HG03108 (cell line): ENCODE data around the gene FGF2.
"Not testable (repeated sequence)": the region's sequence is repeated elsewhere in the genome, so short reads cannot be mapped to it uniquely, and the experiment has no call there.

Experiments used
- ATAC-seq: cut with Tn5 transposase; IDR thresholded peaks from one replicate; pipeline ENCODE4 v1.9.1; 2021; ENCODE audit warnings: moderate library complexity; ENCODE audit not compliant: unreplicated experiment

Gene FGF2

DNA sequence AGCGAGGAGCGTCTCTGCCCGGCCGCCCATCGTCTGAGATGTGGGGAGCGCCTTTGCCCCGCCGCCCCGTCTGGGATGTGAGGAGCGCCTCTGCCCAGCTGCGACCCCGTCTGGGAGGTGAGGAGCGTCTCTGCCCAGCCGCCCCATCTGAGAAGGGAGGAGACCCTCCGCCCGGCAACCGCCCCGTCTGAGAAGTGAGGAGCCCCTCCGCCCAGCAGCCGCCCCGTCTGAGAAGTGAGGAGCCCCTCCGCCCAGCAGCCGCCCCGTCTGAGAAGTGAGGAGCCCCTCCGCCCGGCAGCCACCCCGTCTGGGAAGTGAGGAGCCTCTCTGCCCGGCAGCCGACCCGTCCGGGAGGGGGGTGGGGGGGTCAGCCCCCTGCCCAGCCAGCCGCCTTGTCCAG lies 14.8 kb upstream of the FGF2 start:
- not testable (repeated sequence) for ATAC-seq

DNA sequence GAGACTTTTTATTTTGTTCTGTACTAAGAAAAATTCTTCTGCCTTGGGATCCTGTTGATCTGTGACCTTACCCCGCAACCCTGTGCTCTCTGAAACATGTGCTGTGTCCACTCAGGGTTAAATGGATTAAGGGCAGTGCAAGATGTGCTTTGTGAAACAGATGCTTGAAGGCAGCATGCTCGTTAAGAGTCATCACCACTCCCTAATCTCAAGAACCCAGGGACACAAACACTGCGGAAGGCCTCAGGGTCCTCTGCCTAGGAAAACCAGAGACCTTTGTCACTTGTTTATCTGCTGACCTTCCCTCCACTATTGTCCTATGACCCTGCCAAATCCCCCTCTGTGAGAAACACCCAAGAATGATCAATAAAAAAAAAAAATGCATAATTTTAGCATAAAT lies 13.8 kb upstream of the FGF2 start:
- not testable (repeated sequence) for ATAC-seq

DNA sequence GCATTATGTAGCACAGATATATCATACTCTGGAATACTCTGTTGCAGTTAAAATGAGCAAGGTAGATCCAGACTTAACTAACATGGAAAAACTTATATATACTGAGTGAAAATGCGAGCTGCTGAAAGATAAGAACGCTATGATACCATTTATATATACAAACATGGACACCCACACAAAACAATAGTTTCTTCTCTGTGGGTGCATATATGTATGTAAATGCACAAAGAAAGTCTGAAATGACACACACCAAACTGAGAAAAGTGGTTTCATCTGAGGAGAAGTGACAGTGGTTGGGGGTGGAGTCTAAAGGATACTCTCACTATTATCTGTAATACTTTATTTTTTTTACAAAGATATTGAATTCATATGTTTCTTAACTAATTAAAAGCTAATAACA lies 12.2 kb upstream of the FGF2 start:
- ATAC-seq, result peak; percentile 90

DNA sequence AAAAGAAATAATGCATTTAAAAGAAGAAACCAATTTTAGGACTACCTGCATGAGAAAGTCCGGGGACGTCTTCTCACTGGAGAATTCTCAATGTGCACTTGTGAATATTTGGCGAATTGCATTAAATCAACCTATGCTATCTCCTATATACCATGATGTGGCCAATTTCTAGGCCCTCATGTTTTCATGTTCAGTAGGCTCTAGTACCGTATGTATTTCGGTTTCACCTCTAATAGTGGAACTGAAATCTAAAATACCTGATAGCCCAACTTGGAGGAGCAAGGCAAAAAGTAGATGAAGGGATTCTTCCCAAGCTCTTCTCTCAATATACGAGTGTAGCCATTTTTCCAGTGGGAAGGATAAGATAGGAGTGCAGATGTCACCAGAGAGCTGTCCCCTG lies 11.4 kb upstream of the FGF2 start:
- ATAC-seq, result no peak

DNA sequence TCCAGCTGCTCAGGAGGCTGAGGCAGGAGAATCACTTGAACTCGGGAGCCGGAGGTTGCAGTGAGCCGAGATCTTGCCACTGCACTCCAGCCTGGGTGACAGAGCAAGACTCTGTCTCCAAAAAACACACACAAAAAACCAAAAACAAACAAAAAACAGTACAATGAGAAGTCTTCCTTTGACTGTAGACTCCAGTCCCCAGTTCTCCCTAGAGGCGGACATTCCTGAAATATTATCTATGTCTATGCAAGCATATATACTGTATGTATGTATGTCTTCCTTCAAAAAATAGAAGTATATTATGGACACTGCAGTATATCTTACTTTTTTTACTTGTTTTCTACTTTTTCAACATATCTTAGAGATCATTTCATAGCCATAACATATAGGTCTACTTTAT lies 10.2 kb upstream of the FGF2 start:
- ATAC-seq, result no peak

DNA sequence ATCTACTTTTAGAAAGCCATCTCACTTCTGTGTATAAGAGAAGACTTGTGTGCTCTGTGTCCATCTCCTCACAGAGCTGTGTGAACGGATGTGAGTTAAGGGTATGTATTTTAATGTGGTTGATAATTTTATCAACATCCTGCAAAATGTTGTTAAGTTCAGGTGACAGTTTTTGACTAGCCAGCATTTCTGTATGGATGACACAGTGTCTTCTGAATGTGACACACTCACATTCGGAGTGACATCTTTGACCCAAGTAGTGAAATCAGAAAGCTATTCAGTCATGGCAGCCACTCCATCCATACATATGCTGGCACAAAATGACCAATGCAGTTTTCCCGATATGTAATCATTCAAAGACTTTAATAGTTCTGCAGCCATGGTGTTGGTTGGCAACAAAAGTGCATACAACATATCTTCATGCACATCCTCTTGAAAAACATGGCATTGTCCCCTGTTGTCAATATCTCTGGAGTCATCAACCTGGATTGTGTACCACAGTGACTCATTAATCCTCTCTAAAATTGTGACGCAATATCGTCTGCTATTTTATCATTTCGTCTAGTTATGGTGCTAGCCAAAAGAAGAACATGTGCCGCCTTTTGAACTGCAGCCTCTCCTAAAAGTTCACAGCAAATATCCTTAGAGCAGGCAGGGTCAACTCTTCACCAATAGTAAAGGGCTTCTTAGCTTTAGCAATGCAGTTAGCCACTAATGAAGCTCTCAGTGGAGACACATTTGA lies 6.8 kb upstream of the FGF2 start:
- ATAC-seq, result no peak

DNA sequence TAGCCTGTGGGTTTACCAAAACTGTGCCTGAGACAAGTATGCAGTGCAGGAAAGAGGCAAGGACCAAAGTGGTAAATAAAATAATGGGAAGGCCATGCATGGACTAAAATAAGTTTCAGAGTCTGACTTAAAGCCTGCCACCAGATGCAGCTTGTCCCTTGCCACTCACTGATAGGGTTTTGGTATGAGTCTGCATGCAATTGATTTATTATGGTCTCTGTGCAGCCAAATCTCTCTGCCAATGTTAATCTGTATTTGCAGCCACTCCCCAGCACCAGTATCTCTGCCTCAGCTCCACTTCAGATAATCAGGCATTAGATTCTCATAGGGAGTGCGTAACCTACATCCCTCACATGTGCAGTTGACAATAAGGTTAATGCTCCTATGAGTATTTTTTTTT lies 5.5 kb upstream of the FGF2 start:
- ATAC-seq, result no peak

DNA sequence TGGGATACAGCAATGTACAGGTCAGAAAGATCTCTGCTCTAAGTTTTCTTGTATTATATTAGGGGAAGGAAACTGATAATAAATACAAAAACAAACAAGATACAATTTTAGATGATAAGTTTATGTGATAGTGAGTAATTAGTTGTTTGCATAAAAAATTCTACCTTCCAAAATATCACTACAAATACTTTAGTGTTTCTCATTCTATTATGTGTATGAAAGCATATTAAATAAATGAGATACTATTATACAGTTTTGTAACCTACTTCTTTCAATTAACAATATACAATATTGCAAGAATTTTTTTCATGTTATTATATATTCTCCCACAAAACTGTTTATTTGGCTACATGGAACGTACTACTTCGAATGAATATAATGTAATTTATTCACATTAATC lies 4.2 kb upstream of the FGF2 start:
- no peak for ATAC-seq

DNA sequence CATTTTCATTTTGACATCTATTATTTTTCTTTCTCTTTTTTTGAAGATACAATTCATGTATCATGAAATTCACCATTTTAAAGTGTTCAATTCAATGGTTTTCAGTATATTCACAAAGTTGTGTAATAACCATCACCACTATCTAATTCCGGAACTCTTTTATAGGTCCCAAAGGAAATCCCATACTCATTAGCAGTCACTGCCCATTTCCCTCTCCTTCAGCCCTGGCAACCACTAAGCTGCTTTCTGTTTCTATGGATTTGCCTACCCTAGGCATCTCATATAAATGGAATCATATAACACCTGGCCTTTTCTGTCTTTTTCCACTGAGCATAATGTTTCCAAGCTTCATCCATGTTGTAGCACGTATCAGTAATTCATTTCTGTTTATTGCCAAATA lies 3.2 kb upstream of the FGF2 start:
- ATAC-seq, result no peak

DNA sequence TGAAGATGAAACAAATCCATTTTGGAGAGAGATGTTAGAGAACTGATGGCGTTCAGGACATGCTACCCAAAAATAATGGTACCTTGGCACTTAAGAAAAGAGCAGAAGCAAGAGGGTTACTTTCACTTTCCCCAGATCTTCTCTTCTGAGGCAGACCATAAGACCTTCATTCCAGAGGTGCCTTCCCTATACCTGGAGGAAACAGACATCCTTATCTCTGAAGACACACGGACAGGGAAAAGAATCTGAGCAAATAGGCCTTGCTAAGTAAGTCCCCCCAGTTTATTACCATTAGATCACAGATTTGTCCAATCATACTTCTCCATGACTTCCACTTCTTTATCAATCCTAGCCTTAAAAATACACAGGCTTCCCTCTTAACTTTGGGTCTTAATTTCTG lies 2.0 kb upstream of the FGF2 start:
- ATAC-seq, result no peak

DNA sequence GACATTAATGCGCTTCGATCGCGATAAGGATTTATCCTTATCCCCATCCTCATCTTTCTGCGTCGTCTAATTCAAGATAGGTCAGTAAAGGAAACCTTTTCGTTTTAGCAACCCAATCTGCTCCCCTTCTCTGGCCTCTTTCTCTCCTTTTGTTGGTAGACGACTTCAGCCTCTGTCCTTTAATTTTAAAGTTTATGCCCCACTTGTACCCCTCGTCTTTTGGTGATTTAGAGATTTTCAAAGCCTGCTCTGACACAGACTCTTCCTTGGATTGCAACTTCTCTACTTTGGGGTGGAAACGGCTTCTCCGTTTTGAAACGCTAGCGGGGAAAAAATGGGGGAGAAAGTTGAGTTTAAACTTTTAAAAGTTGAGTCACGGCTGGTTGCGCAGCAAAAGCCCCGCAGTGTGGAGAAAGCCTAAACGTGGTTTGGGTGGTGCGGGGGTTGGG lies 528 bp upstream of the FGF2 start:
- no peak for ATAC-seq

DNA sequence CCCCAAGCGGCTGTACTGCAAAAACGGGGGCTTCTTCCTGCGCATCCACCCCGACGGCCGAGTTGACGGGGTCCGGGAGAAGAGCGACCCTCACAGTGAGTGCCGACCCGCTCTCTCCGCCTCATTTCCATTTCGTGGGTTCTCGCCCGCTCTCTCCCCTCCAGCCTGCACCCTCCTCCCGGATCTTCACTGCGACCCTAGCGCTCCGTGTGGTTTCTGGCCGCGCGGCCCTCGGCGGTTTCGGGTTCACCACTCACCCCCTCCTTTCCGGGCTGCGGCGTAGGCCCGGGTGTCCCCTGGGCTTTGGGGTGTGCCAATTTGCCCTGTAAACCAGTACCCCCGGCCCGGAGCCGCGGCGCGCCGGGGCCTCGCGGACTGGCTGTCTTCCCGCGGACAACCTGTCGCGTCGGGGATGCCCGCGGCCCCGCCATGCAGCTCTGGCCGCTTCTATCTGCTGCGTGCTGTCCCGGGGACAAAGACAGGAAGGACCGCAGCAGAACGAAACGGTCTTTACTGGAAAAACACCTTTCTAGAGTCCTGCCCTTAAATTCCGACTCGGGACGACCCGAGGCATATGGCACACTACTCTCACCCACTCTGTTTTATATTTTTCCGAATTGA lies 737 bp downstream of the FGF2 start:
- ATAC-seq, result peak; percentile 45

DNA sequence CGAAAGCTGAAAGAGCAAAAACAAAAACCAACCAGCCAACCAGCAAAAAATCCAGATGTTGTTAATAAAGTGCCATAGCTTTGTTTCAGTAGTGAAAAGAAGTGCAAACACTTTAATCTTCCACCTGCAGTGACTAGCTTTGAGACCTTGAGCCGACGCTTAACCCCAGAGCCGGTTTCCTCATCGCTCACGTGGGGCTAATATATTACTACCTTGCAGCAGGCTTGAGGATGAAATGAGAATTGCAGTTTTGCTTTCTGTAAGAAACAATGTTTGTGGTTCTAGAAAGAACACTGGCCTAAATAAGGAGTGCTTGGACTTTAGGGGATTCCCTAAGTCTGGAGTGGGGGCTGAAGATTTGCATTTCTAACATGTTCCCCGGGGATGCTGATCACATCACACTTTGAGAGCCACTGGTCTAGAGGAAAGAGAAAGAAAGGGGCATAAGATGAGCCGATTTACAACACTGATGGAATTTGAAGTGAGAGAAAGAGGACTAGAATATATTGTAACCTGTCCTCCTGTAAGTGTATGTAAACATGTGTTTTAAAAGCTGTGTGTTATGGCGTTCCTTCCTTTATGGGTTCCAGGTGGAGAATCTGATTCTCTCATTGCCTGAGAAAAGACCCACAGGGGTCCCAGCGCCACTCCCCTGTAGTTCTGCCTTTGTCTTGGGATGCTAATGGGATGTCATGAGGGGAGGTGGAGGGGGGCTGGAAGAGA lies 1.4 kb downstream of the FGF2 start:
- ATAC-seq, result peak; percentile 85

DNA sequence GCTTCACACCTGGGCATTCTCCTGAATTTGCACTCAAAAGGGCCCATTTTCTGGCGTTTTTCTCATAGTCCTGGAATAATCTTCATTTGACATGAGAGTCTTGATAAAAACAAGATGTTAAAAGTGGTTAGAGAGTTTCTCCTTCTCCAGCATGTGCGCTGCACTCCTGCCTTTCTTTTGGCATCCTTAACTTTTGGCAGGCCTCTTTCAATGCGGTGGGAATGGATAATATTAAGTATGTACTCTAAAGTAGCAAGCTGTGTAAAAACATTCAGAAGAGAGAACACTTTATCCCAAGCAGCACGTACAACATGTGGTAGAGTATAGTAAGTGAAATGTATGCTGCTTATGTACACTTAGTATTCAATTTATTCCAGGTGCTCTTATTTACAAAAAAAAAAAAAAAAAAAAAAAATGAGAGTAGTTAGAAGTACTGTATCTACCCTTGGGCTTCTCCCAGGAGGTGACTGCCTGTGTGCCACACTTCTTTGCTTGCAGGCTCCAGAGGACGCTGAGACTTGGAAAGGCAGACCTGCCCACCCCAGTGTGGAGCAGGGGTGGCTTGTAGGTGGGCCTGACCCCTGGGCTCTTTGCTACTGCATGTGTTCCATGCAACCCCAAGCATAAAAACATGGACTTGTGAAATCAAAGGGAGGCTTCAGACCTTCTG lies 3.9 kb downstream of the FGF2 start:
- no peak for ATAC-seq

DNA sequence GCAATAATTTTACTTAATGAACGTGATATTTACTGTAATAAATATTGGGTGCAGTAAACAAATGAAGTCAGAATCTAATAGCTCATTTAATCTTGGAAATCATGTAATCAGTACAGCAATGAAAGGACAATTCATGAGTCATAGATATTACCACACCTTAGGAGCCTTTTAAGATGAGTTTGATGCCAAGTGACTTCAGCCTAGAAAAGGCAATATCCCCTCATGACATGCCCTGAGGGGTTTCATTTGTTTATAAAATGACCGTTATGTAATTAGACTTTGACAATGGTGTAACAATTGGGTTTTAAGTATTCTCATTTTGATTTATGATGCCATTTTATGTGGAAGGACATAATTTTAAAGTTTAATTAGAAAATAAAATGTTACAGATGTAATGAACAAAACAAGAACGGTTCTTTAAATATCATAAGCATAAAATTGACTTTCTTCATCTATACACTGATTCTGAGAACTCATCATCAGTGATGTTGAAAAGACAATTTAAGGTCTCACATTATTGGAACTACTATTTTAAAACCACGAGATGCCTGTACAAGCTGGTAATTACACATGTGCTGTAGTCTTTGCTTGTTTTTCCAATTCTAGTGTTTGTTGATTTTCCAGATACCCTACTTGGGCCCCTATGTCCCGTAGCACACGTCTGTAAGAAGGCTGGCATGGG lies 5.0 kb downstream of the FGF2 start:
- no peak for ATAC-seq

DNA sequence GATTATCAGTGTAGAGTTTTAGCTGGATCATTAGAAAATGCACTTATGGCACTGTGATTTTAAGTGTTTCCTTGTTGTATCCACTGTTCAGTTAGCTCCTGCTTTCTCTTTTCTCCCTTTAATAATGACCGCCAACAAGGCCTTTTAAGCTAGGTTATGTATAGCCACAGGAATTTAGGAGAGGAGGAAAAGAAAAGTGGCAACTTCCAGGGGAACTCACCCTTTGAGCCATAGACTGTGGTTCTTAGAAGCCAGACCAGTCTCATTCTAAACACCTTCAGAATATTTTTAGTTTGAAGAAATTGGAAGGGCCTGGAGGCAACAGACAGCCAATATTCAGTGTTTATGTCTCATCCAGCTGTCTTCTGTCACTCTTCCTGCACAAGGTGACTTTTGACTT lies 6.1 kb downstream of the FGF2 start:
- no peak for ATAC-seq

DNA sequence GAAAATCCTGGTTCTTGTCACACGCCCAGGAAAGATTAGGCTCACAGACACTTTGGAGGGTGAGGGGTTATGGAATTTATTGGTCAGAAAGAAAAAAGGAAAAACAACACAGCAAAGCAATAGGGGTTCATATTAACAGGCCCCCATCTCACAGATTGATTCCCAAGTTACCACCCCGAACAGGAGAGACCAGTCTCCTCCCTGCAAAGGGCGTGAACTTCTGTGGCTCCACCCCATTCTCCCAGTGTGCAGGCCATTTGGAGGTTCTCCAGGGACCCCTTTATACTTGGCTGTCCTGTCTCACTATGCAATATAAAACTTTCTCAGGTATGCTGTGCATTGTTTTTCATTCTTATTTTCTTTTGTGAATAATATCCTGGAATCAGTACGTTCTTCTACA lies 7.4 kb downstream of the FGF2 start:
- ATAC-seq, result no peak

DNA sequence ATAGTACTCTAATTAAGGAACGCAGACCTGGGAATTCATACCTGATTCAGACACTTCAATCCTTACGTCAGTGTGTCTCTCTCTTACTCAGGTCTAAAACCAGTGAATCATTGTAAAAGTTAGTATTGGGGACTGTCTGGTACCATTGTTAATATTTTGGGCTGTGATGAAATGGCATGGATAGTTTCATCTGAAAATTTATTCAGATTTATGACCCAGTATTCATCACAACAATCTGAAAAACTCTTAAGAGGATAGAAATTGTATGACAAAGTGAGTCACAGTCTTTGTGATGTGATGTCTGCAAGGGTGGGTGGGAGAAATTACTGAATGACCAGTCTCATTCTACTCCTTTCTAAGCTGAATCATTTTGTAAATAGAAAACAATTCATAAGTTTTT lies 10.3 kb downstream of the FGF2 start:
- no peak for ATAC-seq

DNA sequence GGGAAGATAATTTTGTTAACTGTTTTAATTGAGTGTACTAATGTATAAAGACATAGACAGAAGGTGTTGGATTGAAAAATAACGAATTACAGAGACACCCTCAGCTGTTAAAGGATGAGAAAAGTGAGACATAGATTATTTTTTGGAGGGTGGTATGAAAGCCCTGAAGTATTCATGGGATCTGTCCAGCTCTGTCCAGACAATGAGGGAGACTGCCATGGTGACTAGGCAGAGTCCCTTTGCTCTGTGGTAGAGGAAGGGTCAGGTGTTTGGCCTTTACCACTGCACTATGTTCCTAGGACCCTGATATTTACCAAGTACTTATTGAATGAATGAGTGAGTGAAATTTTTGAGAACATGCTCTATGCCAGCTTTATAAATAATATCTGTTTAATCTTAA lies 11.4 kb downstream of the FGF2 start:
- ATAC-seq, result no peak

DNA sequence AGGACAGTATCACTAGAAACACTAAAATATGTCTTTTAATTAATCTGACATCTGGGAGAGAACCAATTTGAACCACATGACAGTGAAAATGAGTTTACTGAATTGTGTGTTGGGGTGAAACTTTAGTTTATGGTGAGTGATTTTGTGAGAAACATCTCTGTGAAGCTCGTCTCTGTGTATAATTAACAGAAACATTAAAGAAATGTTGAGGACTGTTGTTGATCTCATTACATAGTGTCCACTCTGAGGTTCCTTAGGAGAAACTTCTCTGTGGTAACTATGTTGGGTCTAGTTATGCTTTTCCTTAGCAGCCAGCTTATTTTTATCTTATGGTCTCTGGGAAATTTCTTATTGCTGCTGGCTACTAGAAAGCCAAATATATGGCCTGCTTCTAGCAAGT lies 15.8 kb downstream of the FGF2 start:
- ATAC-seq, result no peak

DNA sequence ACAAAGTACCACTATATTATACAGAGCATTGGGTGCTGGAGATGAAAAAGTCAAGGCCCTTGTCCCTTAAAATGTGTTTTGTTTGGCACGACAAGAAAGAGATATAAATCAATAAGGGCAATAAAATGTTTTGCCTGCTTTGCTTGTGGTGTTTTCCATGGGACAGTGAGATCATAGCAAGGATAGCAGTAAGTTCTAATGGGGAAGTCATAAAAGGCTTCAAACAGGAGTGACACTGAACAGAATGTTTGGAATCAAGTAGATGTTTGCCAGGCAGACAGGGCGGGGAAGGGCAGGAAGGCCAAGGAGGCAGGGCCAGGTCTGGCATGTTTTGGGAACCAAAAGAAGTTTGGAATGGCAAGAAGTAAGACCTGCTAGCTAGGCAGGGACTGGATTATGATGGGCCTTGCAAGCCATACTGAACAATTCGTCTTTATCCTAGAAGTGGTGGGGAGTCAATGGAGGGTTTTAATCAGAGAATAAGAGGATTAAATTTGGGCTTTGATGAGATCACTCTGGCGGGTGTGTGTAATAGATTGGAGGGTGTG lies 16.4 kb downstream of the FGF2 start:
- no peak for ATAC-seq
